Upper lobe of right lung (tissue), 1 donor: ENCODE results near the gene CFAP298. TPM values are rescaled to one million over a fixed set of nuclear protein-coding genes. Genes with fewer than 3 reads are reported as not detected.
"Not testable (repeated sequence)": the region's sequence is repeated elsewhere in the genome, so short reads cannot be mapped to it uniquely, and the experiment has no call there.

Source experiments
- ATAC-seq: fragments of 200-7000 bp; cut with Tn5 transposase; one replicate; pipeline ENCODE4 v1.9.1; 2020; ENCODE audit warnings: mild to moderate bottlenecking, moderate library complexity
- DNase-seq: peaks from one replicate; pipeline ENCODE4 v3.0.0-alpha.2; 2020
- H3K27ac ChIP-seq: fragments of 200-600 bp; one replicate; pipeline ENCODE4 v1.8.0; 2022
- H3K27me3 ChIP-seq: fragments of 200-600 bp; one replicate; pipeline ENCODE4 v1.8.0; 2022; ENCODE audit warnings: mild to moderate bottlenecking
- H3K36me3 ChIP-seq: fragments of 200-600 bp; one replicate; pipeline ENCODE4 v1.8.0; 2022
- H3K4me1 ChIP-seq: fragments of 200-600 bp; one replicate; pipeline ENCODE4 v1.8.0; 2022
- H3K4me3 ChIP-seq: fragments of 200-600 bp; one replicate; pipeline ENCODE4 v1.8.0; 2022; ENCODE audit warnings: mild to moderate bottlenecking
- H3K9me3 ChIP-seq: fragments of 200-600 bp; one replicate; pipeline ENCODE4 v1.8.0; 2022
- intact Hi-C: fragments of 100-400 bp; cut with DNase I; formaldehyde crosslinking; loops from one replicate; pipeline ENCODE4 v1.11.0; 2022
- long read RNA-seq: library from polyadenylated mRNA; unstranded; transcript quantifications from one replicate; pipeline ENCODE4 v2.0.0, GENCODE V29; 2021
- total RNA-seq: library from RNA; stranded (reverse); fragmentation: NEBNext Ultra II Directional; extraction: Animal tissue kit (Norgen Biotek cat#: 25700); gene quantifications from one replicate; pipeline ENCODE4 v1.2.1, GENCODE V29; 2021
- TF ChIP-seq, protein P1 (sequence below): fragments of 200-600 bp; IDR thresholded peaks from one replicate; pipeline ENCODE4 v1.8.0; 2022; ENCODE audit warnings: antibody characterized with exemption
- donor health status: DM: no; HTN: yes; CAD: no; lungs with severe emphysema.

CFAP298 gene, protein sequence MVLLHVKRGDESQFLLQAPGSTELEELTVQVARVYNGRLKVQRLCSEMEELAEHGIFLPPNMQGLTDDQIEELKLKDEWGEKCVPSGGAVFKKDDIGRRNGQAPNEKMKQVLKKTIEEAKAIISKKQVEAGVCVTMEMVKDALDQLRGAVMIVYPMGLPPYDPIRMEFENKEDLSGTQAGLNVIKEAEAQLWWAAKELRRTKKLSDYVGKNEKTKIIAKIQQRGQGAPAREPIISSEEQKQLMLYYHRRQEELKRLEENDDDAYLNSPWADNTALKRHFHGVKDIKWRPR
- 30.7 TPM for total RNA-seq
- long read RNA-seq, transcript CFAP298-201 (7 exons, 1,692 nt) = major isoform, 34 of 44 reads
- long read RNA-seq, partial matches to known transcripts = 2 of 44 reads
- long read RNA-seq, other reads (novel, unspliced or antisense) = 5 of 44 reads

DNA sequence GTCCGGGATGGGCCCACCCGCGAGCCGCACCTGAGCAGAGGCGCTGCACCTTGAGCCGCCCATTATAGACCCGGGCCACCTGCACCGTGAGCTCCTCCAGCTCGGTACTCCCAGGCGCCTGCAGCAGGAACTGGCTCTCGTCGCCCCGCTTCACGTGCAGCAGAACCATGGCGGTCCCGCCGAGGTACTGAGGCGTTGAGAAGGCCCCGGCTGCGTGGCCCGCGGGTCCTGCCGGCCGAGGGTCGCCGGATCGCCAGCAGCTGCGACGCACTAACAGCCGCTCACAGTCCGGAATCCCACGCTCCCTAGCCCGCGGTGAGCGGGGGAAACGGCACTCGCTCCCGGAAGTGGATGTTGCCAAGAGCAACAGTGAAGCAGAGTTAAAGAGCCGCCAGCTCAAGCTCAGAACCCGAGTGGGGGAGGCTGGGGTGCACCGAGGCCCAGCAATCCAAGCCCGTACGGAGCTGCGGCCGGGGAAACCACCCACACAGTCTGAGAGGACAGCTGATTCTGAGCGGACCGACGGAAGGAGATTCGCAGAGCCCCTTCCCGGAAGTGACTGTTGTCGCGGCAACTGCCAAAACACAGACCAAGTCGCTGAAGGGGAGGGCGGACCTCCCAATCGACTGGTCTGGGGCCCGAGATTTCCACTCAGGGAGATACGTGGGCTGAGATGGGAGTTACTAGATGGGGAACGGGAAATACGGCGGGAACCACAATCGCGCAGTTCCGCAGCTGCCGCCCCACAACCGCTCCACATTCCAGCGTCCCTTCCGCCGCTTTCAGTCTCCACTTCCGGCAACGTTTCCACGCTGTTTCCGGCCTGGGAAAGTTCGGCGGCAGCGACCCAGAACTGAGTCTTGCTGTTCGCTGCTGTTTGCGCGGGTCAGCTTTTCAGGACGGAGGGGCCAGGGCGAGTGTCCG lies at the start of gene CFAP298:
Gene CFAP298 (minus strand): TSS at position 303 of the 924 bp plus-strand sequence. CDS start 134 bp downstream, at position 169.
- peak within 1 kb of the TSS; percentile 96 for H3K27ac ChIP-seq
- intact Hi-C loops = no loop called here

DNA sequence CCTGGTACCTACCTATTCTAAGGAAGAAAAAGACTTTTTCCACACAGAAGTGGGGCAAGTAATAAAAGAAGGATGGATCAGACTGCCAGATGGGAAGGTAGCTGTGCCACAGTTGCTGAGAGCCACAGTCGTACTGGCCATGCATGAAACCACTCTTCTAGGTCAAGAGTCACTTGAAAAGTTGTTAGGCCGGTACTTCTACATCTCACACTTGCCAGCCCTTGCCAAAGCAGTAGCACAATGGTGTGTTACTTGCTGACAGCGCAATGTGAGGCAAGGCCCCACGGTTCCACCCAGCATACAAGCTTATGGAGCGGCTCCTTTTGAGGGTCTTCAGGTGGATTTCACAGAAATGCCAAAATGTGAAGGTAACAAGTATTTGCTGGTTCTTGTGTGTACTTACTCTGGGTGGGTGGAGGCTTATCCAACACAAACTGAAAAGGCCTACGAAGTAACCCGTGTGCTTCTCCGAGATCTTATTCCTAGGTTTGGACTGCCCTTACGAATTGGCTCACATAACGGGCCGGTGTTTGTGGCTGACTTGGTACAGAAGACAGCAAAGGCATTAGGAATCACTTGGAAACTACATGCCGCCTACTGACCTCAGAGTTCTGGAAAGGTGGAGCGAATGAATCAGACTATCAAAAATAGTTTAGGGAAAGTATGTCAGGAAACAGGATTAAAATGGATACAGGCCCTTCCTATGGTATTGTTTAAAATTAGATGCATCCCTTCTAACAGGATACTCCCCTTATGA lies 49.0 kb upstream of the CFAP298 start:
- H3K9me3 ChIP-seq, intact Hi-C loops, DNase-seq, H3K4me3 ChIP-seq, H3K4me1 ChIP-seq, H3K27me3 ChIP-seq: not testable (repeated sequence)
- peaks cover 52% of the 10 kb centered on the region for H3K36me3 ChIP-seq
- ATAC-seq = peak; percentile 49
- H3K27ac ChIP-seq = peak overlapping the region; percentile 44

More for the DNA sequence above, at the start of gene CFAP298:
- Histone ChIP-seq H3K27me3 (no peaks in the 10 kb centered on the region), H3K9me3 (no peaks in the 10 kb centered on the region), H3K4me3 (peak within 1 kb of the TSS; percentile 71), H3K36me3 (peaks cover 25% of the 10 kb centered on the region), H3K4me1 (peaks cover 13% of the 10 kb centered on the region)
- DNase-seq = peak; percentile 94
- ATAC-seq = peak; percentile 97
- TF ChIP-seq, protein P1, sequence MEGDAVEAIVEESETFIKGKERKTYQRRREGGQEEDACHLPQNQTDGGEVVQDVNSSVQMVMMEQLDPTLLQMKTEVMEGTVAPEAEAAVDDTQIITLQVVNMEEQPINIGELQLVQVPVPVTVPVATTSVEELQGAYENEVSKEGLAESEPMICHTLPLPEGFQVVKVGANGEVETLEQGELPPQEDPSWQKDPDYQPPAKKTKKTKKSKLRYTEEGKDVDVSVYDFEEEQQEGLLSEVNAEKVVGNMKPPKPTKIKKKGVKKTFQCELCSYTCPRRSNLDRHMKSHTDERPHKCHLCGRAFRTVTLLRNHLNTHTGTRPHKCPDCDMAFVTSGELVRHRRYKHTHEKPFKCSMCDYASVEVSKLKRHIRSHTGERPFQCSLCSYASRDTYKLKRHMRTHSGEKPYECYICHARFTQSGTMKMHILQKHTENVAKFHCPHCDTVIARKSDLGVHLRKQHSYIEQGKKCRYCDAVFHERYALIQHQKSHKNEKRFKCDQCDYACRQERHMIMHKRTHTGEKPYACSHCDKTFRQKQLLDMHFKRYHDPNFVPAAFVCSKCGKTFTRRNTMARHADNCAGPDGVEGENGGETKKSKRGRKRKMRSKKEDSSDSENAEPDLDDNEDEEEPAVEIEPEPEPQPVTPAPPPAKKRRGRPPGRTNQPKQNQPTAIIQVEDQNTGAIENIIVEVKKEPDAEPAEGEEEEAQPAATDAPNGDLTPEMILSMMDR = no peak

DNA sequence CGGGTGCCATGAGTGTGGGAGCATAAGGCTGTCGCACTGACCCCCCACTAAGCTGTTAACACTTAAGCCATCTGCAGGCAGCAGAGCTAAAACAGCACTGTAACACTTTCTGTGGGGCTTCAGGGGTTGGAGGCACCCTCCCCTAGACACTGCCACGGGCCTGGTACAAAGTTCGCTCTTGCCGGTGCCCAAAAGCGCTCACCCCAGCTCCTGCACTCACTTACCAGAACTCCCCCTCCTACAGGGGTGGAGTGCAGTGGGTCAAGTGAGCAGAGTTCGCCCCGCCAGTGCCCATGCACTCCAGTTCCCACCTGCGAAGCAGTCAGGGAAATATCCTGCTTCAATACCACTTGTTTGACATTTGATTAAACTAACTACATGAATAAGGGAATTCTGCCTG lies 46.3 kb upstream of the CFAP298 start:
- peak; percentile 12 for ATAC-seq
- no peaks in the 10 kb centered on the region for H3K4me1 ChIP-seq
- no peaks in the 10 kb centered on the region for H3K9me3 ChIP-seq
- TF ChIP-seq, protein P1 = no peak
- H3K4me3 ChIP-seq = no peak overlapping the region
- peaks cover 41% of the 10 kb centered on the region for H3K36me3 ChIP-seq
- DNase-seq = no peak
- intact Hi-C loops = no loop called here
- H3K27me3 ChIP-seq = no peaks in the 10 kb centered on the region
- no peak overlapping the region for H3K27ac ChIP-seq

DNA sequence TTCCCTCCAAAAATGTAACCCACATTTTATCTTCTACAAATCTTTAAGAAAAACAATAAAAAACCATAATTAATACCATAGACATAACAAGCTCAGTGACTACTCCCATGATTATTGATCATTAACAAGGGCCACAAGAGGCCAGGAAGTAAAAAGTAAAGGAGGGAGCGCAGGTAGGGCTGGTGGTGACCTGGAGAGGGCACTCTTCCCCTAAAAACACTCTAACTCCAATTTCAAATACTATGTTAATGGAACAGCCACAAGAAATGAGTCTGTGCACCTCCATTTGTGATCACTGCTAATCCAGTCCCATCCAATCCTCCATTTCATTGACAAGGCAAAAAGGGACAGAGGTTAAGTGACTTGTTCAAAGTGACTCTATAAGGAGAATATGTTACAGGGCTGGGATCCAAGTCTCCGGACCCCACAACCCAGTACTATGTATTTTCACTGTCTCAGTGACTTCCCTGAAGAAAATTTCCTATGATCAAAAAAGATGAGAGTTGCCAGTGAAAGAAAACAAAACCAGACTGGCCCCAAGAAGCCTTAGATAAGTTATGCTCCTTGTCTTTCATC lies 41.2 kb upstream of the CFAP298 start:
- TF ChIP-seq, protein P1 = peak; percentile 61
- Histone ChIP-seq H3K27me3 (no peaks in the 10 kb centered on the region), H3K4me3 (no peak overlapping the region), H3K36me3 (peaks cover 39% of the 10 kb centered on the region), H3K9me3 (no peaks in the 10 kb centered on the region), H3K27ac (no peak overlapping the region), H3K4me1 (no peaks in the 10 kb centered on the region)
- ATAC-seq = peak; percentile 81
- DNase-seq = no peak
- intact Hi-C loops = no loop called here

DNA sequence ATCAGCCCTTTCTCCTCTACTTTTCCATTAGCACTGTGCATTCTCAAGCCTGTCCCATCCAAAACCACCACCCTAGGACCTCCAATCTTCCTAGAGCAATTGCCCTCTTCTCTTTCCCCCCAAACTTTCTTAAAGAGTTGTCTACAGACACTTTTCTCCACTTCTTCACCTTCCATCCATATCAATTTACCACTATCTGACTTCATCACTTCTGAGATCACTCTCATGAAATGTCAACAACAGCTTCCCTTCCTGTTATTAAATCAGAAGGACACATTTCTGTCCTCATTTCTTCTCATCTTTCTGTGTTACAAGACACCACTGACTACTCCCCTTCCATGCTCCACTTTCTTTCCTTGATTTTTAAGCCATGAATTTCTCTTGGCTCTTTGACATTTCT lies 36.0 kb upstream of the CFAP298 start:
- Histone ChIP-seq H3K9me3 (no peaks in the 10 kb centered on the region), H3K27me3 (no peaks in the 10 kb centered on the region), H3K36me3 (peaks cover 51% of the 10 kb centered on the region), H3K4me1 (no peaks in the 10 kb centered on the region), H3K27ac (no peak overlapping the region), H3K4me3 (no peak overlapping the region)
- no peak for ATAC-seq
- intact Hi-C loops = no loop called here
- no peak for DNase-seq
- TF ChIP-seq, protein P1 = no peak
